SKM-1 treated with dmso at 0.1 percent for 144 hours (cell line): ENCODE data around the gene MOV10L1.

ENCODE experiments used
- DNase-seq: peaks from one replicate; lab custom pipeline; 2025; ENCODE audit not compliant: unreplicated experiment; lab: John Stamatoyannopoulos, UW

The MOV10L1 gene

DNA sequence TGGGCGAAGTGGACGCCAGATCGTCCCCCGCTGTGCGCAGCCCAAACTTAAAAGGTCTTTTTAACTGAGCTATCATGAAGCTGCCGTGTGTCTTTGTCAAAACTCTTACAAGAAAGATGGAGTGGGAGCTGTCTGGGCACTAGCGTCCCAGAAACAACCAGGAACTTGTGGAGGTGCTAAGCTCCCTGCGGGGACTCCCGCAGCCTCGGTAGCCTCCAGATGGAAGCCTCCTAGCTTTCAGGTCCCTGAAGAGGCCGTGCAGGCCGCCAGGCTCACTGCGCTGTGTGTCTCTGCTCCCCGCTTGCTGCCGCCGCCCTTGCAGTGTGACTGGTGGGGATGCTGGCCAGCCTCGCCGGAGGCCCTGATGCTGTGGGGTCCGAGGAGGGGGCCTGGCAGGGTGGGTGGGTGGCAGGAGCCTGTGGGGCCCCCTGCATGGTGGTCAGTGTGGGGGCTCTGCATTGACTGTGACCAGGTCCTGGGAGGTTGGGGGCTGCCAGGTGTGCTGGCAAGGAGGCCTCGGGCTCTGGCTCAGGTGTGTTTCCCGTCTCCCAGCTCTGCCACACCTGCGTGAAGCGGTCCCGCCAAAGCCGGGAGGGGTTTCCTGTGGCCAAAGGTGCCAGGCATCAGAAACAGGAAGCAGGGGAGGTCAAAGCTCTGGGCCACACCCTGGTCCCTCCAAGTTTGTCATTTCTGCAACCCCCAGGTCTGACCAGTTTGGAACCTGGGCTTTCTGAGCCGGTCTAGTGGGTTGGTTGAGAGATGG is 97.1 kb downstream of the MOV10L1 start:
- DNase-seq = no peak

DNA sequence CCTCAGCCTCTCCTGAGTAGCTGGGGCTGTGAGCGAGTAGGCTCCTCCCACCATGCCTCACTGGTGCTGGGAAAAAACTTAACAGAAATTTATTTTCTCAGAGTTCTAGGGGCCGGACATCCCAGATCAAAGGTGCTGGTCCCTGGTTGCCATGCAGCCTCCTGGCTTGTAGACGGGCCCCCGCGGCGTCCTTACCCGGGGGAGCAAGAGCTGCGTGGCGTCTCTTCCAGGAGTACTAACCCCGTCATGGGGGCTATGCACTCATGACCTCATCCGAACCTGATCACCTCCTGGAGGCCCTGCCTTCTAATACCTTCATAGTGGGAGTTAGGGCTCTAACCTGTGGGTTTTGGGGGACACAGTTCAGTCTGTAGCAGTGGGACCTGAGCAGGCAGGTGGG is 98.5 kb downstream of the MOV10L1 start:
- no peak for DNase-seq

DNA sequence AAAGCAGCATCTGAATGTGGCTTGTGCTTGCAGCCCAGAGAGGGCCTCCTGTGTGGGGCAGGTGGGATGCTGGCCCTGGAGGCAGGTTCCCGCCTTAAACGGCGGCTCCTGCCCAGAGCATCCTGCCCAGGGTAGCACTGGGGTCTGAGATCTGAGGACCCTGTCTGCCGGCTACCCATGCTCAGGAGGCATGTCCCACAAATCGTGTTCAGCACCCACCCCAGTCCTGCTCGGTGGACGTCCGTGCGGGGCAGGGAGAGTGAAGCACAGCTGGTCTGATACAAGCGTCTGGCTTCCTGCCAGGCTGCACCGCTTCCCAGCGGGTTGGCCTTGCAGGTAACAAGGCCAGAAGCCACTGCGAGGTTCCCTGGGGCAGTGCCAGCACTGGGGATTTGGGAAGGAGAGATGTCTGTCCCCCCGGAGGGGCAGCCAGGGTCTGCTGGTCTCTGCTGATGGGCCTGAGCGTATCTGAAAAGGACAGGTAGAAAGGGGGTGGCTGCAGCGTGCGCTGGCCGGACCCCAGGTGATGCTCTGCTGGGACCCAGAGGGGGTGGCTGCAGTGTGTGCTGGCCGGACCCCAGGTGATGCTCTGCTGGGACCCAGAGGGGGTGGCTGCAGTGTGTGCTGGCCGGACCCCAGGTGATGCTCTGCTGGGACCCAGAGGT is 99.5 kb downstream of the MOV10L1 start:
- no peak for DNase-seq

DNA sequence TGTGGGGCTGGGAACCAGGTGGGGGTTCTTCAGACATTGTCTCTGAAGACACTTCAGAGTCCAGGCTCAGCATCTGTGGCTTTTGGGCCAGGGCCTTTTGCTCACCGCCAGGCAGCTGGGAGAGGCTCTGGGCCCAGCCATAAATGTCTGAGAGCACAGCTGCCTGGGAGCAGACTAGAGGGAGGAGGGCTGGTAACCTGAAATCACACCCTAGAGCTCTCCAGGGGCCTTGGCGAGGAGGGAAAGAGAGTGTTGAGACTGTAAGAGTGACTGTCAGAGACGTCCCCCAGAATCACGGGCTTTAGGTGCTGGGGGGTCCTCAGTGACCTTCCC is 100.0 kb downstream of the MOV10L1 start:
- no peak for DNase-seq

DNA sequence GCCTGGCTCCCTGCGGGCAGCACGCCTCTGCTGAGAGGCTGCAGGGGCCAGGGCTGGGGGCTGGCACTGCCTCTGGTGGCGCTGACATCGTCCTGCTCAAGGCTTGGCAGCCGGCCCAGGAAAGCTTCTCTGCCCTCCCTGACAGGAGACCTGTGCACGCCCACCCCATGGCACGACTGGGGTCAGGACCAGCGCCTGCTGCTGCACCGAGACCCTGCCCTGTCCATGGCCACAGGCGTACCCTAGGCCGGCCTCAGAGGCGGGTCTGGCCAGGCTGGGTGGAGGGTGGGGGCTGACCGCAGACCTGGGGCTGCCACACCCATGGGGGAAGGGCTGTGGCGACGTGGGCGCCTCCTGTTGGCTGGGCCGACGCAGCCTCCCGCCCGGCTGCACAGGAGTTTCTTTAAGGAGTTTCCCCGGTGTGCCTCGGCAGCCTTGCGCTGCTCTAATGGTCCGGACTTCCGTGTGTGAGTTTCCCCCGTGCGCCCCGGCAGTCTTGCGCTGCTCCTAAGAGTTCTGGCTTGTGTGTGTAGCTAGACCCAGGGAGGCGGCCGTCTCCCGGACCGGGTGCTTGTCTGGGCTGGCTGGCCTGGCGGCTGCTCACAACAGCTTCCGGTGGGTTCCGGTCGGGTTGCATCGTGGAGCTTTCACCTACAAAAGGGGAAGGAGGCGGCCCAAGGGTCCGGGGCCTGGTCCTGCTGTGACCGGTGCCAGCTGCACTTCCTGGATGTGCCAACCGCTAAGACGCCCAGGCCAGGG is 100.6 kb downstream of the MOV10L1 start:
- DNase-seq = peak; percentile 93

DNA sequence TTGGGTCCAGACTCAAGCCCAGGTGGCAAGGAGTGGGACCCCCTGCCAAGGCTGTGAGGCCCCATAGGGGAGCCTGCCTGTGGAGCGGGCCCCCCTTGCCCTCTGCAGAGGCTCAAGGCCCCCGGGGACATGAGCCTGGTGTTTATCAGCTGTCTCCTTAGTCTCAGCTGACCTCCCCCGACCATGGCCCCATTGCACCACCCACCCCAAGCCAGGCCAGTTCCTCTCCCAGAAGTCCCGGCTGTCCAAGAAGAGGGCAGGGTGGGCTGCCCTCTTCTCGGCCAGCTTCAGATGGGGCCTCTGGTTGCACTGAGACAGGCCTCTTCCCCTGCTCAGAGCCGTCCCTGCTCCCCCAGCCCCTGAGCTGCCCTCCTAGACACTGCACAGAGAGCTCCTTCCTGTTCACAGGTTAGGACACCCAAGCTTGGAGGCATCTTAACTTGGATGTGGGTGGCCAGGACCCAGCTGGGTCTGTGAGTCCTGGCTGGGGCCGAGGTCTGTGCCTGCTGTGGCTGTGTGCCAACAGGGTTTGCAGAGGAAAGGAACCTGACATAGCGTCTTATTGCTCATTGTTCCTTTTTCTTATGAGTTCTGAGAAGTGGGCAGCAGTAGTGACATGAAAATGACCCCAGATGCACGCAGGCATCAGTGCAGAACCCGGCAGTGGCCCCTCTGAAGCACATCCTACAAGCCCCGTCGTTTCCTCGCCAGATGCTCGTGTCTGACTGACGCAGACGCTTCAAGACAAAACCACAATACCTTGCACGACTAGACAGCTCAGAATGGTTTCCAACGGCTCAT is 101.3 kb downstream of the MOV10L1 start:
- DNase-seq = peak; percentile 88

DNA sequence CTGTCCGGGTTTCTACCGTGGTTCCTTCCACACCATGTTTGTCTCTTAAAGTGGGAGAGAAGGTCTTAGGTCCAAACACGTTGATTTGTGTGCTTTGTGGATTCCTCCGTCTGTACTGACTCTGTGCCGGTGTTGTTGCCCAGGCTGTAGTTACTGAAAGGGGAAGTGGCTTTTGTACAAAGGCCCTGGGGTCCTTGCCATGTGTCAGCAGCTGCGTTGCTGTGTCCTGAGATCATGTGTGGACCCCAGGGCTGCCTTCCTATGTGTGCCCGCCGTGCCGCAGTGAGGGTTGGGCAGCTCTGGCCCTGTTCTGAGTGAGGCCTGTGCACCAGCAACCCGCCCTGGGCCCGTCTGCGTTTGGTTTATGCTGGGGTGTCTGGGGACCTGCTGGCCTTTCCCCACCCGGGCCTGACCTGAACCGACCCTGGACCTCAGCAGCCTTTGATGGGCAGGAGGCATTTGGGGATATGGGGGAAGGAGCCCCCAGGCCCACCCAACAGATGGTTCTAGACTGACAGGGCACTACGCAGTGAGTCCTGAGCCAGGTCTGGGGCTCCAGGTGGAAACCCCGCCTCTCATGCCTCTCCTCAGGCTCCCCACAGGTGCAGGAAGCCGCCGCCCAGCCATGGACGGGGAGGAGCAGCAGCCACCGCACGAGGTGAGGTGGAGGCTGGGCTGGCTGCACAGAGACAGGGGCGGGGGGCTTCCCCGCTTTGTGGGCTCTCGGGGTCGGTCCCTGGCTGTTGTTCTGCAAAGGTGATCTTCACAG is 102.8 kb downstream of the MOV10L1 start:
- DNase-seq = peak; percentile 35

DNA sequence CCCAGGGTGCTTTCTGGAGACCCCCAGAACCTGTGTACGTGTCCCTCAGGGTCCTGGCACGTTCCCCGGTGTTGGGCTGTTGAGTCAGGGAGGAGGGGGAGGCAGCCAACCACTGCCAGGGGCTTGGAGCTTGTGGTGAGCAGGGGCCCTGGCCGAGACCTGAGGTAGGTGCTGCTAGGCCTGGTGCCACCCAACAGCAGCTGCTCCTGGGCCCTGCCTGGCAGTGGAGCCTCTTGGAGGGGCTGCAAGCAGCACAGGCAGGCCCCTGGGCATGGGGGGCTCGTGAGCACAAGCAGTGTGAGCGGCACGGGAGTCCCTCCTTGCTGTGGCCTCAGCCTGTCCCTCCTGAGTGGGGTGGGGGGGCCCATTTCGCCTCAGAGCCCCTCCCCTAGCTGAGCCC is 103.8 kb downstream of the MOV10L1 start:
- DNase-seq = no peak

DNA sequence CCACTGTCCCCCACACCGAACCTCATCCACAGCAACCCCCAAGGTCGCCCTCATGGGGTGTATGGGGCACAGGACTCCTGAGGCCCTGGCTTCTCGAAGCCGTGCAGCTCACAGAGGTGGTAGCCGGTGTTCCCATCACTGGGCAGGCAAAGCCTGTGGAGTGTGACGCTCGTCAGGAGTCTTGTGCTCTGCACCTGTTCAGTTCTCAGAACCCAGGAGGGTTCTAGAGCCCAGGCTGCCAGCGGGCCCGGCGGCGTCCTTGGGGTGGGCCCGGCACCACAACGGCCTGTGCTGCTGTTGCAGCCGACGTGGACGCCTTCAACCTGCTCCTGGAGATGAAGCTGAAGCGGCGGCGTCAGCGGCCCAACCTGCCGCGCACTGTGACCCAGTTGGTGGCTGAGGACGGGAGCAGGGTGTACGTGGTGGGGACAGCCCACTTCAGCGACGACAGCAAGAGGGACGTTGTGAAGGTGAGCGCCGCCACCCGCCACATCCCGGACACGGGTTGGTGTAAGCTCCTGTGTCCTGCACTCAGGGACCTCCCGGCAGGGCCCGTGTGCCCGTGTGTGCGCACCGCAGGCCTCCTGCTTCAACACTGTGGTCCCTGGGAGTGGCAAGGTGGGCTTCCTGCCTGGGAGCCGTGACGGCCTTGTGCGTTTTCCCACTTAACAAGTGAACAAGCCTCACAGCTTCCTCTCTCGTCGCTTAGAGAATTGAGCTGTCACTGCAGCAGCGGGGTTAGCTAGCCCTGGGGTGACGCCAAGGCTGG is 104.4 kb downstream of the MOV10L1 start:
- no peak for DNase-seq

DNA sequence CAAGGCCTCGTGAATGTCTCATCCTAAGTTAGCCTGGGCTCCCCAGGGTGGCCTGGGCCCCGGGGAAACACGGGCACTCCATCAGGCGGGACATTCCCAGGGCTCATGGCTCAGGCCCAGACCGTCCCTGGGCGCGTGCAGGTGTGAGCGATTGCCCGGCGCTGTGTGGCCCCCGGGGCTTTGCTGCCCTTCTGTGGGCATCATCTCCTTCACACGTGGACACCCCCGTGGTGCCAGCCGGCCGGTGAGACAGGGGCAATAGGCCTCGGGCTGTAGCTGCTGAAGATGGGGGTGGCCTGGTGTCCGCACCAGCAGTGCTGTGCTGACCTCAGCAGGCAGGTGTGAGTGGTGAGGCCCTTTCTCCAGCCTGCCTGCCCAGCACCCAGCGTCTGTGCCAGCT is 106.5 kb downstream of the MOV10L1 start:
- no peak for DNase-seq

DNA sequence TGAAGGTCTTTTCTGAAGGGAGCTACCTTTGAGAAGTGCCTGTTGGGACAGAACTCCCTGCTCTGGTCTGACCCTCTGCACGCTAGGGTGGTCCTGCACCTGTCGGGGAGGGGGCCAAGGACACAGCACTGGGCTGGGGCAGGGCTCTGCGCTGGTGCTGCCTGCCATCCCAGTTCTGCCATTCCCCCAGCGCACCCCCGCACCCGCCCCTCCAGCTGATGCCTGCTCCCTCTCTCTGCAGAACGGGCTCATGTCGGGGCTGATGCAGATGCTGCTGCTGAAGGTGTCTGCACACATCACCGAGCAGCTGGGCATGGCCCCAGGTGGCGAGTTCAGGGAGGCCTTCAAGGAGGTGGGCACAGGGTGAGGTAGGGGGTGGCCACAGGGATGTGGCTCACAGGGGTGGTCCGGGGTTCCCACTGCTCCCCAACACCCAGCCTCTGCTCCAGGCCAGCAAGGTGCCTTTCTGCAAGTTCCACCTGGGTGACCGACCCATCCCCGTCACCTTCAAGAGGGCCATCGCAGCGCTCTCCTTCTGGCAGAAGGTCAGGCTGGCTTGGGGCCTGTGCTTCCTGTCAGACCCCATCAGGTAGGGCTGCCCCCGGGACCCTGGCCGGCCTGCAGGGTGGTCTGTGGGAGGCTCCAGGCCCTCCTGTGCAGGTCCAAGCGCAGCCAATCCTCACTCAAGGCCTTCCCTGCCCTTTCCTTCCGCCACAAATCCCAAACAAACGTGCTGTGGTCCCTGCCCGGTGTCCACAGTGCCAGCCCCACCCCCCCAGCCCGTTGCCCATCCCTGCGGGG is 107.4 kb downstream of the MOV10L1 start:
- DNase-seq = no peak

DNA sequence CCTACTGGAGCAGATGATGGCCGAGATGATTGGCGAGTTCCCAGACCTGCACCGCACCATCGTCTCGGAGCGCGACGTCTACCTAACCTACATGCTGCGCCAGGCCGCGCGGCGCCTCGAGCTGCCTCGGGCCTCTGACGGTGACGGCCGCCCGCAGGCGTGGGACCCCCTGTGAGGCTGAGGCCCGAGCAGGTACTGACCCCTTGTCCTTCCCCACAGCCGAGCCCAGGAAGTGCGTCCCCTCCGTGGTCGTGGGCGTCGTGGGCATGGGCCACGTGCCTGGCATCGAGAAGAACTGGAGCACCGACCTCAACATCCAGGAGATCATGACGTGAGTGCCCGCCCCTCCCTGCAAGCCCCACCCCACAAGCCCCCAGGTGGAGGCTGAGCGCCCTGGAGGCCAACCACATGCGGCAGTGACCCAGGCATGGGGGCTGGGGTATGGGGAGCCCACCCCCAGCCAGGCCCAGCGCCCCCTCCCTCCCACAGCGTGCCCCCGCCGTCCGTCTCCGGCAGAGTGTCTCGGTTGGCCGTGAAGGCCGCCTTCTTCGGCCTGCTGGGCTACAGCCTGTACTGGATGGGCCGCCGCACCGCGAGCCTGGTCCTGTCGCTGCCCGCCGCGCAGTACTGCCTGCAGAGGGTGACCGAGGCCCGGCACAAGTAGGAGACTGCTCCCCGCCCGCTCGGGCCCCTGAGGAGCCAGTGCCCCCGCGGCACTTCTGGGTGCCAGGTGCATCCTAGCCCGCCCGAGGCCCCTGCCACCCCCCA is 108.2 kb downstream of the MOV10L1 start:
- DNase-seq = no peak

DNA sequence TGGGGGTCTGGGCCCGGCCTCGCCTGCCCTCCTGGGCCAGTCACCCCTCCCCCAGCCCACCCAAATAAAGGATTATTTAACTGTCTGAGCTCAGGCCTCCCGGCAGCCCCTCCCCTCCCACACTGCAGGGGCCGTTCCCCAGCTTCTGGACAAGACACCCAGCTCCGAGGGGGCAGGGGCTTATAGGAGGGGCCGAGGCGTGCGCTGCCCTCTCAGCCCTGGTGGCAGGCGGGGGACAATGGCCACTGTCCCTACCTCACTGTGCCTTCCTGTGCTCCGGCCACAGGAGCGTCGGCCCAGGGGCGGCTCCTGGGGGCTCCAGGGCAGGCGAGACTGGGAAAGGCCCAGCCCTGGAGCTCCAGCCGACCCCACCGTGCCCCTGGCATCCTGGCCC is 108.8 kb downstream of the MOV10L1 start:
- DNase-seq = no peak

DNA sequence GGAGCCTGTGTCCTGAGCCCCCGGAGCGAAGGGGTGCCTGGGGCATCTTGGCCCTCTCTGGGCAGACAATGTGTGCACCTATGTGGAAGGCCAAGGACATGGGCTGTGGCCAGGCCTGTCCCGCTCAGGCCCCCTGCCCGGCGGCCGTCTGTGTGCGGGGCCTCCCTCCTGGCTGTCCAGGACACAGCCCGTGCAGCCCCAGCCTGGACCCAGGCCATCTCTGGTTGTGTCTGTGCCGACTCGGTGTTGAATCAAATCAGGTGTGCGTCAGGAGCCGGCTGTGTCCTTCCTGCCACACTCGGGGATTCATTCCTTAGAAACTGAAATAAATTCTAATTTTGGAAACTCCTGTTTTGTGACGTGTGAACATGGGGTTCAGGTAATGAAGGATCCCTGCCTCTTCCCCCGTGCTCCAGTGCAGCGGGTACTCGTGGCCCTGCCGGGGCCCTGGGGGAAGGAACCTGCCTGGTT is 109.5 kb downstream of the MOV10L1 start:
- DNase-seq = no peak

DNA sequence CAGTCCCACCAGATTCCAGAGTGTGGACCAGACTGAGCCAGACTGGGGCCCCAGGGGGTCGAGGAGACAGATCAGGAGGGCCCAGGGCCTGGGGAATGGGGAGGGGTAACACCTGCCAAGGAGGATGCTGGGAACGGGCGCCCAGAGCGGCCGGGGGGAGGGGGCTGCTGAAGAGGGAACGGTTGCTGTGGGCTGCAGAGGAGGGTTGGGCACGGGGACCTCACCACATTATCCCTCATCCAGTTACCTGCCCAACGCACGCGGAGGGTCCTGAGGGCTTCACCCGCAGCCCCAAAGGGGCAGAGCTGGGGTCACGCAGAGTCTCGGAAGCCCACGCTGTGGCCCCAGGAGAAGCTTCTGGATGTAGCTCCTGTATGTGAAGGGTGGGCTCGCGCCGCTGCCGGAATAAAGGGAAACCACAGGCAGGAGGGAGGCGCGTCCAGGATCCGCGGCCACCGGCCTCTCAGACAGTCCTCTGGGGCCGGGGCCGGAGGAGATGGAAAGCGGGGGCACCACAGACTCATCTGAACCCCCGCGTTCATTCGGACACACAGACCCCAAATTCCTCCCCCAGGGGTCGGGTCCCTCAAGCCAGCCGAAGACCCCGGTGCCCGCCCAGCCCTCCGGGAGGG is 110.1 kb downstream of the MOV10L1 start:
- no peak for DNase-seq

DNA sequence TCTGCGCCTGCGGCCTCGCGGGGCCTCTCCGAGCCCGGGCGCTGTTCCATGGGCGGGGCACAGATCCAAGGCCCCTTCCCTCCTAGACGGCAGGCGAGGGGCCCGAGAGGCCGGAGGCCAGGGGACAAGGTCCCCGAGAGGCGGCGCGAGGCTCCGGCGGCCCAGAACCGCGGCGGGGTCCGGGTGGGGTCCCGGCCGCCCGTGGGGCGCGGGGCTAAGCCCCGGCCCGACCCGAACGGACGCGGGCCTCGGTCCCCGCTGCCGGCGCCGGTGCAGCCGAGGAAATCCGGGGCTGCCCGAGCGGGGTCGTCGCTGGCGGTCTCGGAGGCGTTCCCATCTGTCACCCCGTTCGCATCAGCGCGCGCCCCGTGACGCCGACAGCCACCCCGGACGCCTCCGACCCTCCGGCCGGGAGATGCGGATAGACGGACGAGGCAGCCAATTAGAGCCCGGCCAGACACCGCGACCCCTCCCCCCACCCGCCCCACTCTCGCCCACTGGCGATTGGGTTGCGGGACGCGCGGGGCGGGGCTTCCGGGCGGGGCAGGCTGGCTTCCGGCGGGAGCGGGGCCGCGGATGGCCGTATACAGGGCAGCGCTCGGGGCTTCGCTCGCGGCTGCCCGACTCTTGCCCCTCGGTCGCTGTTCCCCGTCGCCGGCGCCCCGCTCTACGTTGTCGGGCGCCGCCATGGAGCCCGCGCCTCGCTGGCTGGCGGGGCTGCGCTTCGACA is 110.8 kb downstream of the MOV10L1 start, which contains the start of gene SELENOO:
Gene SELENOO (plus strand): TSS at position 551 of the 730 bp plus-strand sequence. CDS start 26 bp downstream, at position 577.
- DNase-seq = peak; percentile 65
